H4 (cell line): ENCODE results near the gene GRK5. TPM values are rescaled to one million over a fixed set of nuclear protein-coding genes. Genes with fewer than 3 reads are reported as not detected.

Source experiments
- DNase-seq: peaks from one replicate; pipeline ENCODE4 v3.0.0-alpha.2; 2015; ENCODE audit warnings: low spot score
- total RNA-seq: library from RNA; depleted of rRNA; stranded (reverse); fragments of >200 nt; shearing (Covaris generic); gene quantifications from 2 replicates; pipeline ENCODE4 v1.2.3, GENCODE V29; 2014

GRK5 gene
- total RNA-seq, 1 experiment from 2014 or later = 9.9 TPM

DNA sequence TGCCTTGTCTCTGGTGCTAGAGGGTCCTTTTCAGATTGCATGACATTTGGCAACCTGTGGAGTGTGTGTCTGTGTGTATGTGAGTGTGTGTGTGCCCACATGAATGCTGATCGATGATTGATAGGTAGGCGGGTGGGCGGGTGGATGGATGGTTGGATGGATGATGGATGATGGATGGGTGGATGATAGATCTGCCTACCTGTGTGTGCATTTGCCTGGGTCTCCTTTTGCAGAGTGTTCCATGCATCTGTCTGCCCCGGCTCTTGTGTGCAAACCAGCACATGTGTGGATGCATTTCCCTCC is 235.3 kb downstream of the GRK5 start:
- no peak for DNase-seq

DNA sequence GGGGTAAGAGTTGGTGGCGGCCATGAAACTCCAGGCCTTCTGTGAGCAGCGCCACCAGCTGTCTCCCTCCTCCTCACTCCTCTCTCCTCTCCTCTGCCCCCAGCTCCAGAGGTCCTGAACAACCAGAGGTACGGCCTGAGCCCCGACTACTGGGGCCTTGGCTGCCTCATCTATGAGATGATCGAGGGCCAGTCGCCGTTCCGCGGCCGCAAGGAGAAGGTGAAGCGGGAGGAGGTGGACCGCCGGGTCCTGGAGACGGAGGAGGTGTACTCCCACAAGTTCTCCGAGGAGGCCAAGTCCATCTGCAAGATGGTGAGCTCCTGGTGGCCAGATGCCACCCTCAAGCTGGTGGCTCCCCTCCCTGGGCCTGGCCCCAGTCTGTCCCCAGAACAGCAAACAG is 236.1 kb downstream of the GRK5 start:
- no peak for DNase-seq

DNA sequence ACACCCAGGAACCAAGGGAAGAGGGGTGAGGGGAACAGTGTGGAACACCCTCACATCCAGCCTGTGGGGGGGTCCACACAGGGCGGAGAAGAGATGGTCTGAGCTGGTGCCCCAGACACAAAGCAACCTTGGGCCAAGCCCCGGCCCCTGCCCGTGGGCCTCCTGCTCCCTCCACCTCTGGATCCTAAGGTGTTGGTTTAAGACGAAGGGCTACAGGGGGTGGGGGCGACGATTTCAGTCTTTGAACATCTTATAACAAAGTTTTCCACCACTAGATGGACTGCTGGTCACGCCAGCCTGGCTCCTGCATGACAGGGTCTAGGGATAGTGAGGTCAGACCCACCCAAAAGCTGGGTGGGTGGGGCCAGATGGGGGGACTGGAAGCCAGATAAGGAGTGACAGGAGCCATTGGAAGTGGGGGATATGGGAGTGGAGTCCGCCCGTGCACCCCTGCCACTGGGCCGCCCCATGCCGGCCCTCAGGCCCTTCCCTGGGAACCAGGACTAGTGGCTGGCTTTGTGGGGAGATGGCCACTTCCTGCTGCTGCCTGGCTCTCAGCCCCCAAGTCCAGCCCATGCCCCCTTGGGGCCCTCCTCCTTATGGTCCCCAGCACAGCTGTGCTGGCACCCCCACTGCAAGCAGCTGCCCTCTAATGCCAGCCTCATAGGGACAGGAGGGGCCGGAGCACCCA is 236.7 kb downstream of the GRK5 start:
- no peak for DNase-seq

DNA sequence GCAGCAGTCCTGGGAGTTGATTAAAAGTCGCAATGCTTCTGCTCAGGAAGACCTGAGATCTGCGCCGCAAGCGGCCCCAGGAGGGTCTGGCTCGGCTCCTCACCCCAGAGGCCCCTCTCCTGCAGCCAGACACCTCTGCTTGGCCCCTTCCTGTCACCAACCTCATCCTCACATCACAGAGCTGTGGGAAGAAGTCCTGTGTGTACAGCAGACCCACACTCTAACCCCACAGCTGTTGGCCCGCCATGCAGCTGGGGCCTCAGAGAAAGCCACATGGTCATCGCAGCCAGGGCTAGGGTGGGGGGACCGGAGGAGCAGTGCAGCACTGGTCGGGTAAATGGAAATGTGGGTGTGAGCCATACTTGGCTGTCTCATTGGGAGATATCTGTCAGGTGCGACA is 237.5 kb downstream of the GRK5 start:
- no peak for DNase-seq

DNA sequence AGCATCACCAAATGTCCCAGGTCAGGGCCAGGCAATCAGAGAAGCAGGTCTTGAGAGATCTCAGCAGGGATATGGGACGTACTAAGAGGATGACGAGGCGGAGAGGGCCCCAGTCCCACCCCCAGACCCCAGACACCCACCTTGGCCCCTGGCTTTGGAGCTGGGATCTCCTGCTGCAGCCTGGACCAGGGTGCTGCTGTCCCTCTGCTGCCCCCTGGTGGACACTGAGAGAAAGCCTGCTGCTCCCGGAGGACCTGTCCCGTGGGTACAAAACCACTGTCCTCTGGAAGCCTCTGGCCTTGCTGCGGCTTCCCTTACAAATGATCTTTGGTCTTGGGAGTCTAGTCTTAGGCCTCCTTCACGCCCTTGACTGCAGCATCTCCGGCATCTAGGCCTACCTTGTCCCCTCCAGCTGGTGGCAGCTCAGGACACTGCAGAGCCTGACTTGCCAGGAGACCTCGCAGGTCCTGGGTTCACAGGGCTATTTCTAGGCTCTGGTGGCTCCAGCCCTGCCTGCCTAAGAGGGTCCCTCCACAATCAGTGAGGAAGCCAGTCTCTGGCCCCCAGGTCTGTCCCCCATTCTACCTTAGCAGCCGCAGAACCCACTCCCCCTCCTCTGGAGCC is 238.1 kb downstream of the GRK5 start:
- DNase-seq = peak; percentile 67

DNA sequence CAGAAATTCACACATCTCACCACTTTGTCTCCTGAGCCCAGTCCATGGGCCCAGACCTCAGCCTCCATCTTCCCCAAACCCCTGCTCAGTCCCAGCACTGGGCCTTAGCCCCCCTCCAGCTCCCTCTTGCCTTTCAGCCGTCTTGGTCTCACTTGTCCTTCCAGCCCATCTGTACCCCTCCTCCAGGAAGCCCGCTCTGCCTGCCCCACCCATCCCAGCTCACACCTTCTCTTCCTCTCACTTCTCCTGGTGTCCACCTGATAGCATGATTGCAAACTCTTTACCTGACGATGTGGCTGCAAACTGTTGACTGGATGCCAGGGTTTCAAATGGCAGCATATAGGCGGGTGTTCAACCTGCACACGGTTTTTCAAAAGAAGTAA is 238.6 kb downstream of the GRK5 start:
- no peak for DNase-seq

DNA sequence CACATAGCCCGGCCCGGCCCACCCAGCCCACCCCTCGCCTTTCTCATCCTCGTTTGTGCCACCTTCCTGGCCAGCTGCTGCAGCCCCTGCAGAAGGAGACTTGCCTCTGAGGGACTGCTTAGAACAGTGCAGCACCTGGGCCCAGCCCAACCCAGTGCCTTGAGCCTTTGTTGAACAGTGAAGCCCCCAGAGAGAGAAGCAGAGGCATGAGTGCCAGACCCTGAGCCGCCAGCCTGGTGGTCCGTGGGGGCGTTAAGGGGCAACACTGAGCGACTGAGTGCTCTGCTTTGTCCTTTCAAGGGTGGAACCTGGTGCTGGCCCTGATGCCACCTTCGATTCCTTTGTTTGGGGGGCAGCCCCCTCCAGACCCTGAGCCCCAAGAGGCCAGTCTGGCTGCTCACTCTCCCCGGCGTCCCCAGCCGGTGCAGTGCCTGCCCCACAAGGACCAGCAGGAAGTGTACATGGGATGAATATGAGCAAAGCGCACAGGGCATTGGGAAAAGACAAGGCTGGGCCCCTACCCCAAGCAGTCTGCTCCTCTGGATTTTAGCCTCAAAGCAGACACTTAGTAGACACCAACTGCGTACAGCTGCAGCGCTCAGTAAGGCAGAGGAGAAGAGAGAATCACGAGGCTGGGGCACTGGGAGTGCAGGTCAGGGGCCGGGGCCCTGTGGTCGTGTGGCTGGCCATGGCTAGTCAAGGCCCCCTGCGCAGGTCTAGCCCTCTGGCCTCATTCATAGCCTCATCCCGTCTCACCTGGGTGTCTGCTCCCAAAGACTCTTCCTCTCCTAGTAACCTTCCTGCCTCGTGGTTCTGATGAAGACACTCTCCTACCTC is 239.3 kb downstream of the GRK5 start:
- DNase-seq = no peak

DNA sequence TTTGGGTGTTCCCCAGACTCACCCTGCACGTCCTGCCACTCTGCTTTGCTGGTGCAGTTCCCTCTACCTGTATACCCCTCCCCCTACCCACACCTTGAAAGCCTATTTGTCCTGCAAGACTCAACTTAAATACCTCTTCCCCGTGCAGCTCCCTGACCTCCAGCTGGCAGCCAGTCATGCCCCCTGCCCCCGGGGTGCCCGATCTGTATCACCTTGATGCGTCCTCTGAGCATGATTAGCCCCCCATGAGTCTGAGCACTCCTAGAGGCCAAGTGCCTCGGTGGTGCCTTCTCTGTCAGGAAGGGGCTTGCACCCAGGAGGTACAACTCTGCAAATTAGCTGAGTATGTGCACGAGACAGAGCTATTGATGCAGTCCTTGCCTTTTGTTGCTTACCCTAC is 240.1 kb downstream of the GRK5 start:
- no peak for DNase-seq

DNA sequence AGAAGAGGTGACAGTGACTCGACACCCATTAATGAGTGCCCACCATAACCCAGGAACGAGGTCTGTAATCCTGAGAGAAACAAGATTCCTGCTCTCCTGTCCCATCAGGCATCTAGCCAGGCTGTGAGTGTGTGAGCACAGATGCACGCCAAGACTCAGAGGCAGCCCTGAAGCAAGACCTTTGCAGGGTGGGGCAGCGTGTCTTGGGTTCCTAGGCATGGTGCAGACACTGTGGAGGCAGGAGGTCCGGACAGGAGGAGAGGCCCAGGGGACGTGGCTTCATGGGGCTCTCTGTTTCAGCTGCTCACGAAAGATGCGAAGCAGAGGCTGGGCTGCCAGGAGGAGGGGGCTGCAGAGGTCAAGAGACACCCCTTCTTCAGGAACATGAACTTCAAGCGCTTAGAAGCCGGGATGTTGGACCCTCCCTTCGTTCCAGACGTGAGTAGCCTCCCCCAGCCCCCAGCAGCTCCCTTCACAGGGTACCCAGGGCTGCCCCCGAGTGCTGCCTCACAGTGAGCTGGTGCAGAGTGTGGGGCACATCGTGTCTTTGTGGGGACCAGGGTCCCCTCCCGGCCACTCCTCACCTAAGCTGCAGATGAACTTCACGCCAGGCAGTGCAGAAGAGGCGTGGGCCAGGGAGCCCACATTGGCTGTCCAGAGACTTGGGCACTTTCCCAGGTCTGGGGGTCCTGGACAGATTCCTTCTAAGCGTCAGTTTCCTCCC is 240.6 kb downstream of the GRK5 start:
- DNase-seq = no peak

DNA sequence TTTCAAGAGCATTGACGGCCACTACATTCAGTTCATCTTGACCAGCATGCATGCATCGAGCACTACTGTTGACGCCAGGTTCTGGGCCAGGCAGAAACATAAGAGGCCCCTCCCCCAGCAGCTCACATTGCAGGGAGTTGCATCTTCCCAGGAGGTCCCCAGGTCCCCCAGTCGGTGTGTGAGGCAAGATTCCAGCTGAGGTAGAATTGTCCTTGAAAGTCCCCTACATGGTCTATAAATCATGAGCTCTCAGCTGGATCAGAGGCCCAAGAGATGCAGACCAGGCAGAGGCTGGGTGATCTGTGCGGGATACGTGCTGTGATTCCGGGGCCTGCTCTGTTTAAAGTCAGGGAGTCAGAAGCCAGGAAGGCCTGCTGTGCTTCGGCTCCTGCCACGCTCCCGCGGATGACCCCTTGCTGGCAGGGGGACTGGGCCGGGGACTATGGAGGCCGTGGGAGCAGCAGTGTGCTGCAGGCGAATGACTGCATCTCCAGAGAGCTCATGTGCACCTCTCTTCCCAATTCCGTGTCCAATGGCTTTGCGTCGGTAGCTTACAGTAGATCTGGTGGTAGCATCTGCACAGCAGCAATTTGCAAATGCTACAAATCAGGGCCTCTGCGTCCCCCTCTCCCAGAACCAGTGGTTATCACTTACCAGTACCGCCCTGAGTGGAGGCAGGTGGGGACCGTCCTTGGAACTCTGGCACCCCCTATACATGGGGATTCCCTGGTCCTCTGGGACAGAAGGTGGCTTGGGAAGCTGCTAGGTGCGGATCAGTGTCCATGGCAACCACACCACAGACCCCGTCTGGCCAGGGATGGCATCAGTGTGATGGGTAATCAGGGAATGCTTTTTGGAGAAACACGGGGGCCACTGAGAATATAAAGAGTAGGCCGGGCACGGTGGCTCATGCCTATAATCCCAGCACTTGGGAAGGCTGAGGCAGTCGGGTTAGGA is 241.5 kb downstream of the GRK5 start:
- no peak for DNase-seq

DNA sequence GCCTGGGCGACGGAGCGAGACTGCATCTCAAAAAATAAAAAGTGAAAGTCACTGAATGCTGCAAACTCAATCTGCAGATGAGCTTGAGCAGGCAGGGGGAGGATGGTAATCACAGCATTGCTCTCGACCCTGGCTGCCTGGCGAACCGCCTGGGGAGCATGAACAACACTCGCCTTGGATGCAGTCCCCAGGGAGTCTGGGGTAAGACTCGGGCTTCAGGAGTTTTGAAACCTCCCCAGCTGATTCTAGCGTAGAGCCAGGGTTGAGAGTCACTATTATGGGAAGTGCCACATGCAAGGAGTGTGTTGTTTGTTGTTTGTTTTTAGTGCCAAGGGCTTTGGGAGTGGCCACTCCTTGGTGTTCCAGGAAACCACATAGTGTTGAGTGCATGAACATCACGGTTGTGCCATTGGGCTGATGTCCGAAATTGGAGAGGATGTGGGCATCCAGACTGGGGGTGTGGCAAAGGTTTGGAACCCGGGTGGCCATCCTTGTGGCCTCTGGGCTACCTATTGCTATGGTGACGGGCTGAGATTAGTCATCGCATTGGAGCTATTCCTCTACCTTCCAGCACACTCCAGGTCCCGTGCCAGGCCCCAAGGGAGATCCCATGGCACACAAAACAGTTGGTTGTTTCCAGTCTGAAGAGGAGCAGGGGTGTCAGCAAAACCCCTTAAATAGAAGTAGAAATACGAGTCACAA is 242.5 kb downstream of the GRK5 start:
- peak; percentile 97 for DNase-seq

DNA sequence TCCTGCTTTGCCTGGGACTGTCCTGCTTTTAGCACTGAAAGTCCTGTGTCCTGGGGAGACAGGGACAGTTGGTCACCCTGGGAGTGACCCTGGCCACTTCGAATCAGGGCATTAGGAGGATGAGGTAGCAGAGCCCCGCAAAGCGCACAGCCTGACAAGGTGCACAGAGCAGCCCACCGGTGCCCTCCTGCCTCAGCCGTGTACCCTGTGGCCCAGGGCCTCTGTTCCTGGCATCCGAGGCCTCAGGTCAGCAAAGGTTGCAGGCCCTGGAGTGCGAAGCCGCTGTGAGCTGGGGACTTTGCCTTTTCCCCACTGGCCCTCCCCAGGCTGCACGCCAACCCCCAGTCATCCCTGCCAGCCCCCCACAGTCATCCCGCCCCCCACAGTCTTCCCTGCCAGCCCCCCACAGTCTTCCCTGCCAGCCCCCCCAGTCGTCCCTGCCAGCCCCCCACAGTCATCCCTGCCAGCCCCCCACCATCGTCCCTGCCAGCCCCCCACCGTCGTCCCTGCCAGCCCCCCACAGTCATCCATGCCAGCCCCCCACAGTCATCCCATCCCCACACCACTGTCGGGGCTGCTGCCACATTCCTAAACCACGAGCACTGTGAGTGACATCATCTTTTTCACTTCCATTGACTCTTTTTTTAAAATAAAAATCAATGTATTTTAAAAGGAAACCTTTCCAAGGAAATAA is 243.4 kb downstream of the GRK5 start:
- no peak for DNase-seq

DNA sequence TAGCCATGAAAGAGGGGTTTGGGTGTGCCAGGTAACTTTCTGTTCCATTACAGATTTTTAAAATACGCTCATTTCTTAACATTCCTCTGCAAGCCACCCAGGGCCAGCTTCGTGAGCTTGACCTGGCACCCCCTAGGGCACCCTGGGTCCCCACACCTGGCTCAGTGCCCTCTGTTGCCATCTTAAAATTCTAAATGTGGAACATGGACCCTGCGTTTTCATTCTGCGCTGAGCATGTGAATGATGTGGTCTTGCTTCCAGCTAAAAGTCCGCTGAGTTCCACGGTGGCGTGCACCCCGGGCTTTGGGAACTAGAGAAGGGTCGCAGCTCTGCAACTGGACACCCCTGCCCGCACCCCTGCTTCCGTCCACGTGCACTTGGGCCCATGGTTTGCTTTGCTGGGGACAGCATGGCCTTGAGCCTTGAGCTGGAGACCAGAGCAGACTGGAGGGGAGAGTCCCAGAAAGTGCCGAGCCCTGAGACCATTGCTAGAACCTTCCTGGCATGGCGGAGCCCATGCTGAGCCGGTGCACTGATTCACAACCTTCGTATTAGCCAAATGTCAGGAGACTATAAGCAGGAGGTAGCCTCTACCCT is 244.0 kb downstream of the GRK5 start:
- DNase-seq = no peak

DNA sequence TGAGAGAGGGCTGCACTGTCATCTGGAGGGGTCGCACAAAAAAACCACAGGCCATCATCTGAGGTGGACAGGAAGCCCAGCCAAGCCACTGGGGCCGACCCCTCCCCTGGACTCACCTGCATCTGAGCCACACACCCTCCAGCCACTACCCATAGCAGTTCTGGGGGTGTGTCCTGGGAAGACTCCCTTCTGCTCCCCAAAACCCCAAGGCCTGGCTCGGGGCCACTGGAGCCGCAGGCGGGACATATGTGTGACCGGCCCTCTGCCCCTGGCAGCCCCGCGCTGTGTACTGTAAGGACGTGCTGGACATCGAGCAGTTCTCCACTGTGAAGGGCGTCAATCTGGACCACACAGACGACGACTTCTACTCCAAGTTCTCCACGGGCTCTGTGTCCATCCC is 245.0 kb downstream of the GRK5 start:
- no peak for DNase-seq

DNA sequence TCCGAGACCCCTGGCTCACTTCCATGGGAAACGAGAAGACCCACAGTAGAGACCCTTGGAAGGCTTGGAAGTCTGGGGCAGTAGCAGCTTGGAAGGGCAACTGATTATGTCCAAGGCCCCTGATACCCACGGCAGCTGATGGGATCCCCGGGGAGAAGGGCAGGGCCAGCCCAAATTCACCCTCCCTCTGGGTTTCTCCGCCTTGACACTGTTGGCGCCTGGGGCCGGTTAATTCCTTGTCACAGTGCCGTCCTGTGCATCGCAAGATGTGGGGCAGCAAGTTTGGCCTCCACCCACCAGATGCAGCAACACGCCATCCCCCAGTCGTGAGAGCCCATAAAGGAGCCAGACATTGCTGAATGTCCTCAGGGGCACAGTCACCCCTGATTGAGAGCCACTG is 245.9 kb downstream of the GRK5 start:
- DNase-seq = no peak

DNA sequence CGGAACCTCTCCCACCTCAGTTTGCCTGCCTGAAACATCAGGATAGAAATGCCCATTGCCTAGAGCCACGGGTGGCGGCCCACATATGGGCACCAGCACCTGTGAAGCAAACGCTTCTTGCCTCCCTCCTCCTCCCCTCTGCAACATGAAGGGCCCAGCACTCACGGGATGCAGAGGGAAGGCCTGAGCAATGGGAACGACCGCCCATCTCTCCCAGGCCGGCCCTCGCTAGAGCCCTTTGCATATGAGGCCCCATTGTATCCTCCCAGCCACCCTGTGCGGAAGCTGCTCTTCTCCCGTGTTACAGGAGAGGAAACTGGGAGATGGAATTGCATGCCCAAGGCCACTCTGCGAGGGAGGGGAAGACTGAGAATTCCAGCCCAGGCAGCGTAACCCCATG is 246.9 kb downstream of the GRK5 start:
- DNase-seq = no peak

DNA sequence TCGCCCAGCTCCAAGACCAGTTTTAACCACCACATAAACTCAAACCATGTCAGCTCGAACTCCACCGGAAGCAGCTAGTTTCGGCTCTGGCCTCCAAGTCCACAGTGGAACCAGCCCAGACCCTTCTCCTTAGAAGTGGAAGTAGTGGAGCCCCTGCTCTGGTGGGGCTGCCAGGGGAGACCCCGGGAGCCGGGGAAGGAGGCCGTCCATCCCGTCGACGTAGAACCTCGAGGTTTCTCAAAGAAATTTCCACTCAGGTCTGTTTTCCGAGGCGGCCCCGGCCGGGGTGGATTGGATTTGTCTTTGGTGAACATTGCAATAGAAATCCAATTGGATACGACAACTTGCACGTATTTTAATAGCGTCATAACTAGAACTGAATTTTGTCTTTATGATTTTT is 247.6 kb downstream of the GRK5 start:
- no peak for DNase-seq

DNA sequence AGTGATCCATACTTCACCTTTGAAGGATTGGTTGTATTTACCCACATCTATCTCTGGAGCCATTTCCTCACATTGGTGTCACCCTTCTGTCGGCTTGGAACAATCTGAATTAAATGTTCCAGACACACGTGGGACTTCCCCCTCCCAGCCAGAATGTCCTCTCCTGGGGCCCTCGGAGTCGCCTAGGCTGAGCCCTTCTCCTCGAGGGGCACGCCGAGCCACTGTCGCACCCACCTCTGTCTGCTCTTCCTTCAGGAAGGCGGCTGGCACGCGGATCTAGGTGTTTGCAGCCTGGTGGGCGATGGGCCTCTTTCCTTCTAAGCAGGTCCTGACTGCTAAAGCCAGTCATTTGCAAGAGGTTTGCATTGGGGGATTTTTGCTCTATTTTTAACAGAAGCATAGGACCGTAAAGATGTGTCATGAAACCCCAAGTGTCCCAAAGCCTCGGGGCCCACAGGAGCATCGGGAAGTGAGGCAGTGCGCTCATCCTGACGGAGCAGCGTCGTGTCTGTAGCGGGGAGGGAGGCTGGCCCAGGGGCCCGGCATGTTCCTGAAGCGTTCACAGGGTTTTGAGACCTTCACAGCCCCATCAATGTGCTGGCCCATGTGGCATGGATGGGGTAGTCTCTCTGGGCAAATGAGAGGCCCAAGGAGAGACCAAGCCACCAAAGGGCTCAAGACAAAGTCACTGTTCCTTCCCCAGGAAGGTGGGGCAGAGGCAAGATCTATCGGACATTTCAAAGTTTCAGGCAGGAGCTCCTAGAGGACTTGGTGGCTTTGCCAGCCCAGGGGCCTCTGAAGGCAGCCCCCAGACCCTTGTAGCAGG is 248.5 kb downstream of the GRK5 start:
- DNase-seq = no peak

DNA sequence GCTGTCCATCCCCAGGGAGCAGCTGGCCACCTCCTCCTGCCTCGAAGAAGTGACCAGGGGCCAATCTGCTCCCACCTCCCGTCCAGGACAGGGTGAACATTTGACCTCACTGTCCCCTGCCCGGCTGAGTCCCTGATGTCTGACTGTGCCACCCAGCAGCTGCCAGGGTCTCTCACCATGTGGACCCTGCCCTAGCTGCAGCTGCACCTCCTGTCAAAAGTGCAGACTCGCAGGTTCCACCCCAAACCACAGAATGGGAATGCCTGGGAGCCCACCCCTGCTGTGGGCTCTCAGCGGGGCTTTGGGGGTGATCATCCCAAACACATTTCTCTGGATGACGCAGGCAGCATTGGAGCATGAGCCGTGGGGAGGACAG is 249.1 kb downstream of the GRK5 start:
- no peak for DNase-seq
